ENCODE data around the gene TEAD1.

Gene TEAD1

DNA sequence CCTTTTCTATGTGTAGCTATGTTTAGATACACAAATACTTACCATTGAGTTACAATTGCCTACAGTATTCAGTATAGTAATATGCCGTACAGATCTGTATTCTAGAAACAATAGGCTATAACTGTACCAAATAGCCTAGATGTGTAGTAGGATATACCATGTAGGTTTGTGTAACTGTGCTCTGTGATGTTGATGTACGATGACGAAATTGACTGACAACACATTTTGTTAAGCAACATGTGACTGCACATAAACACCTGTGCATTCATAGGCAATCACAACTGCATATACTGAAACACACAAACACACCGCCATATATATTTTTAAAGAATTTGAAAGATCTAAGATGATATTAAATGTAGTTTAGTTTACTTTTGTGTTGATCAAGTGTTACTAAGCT, 60.4 kb downstream of the TEAD1 start:
- H3K27ac ChIP-seq, result no peak overlapping the region
- TF ChIP-seq ZFX (IDR thresholded peaks at IDR 0.05; ENCODE audit: borderline replicate concordance), result no peak
- TF ChIP-seq, protein P1, sequence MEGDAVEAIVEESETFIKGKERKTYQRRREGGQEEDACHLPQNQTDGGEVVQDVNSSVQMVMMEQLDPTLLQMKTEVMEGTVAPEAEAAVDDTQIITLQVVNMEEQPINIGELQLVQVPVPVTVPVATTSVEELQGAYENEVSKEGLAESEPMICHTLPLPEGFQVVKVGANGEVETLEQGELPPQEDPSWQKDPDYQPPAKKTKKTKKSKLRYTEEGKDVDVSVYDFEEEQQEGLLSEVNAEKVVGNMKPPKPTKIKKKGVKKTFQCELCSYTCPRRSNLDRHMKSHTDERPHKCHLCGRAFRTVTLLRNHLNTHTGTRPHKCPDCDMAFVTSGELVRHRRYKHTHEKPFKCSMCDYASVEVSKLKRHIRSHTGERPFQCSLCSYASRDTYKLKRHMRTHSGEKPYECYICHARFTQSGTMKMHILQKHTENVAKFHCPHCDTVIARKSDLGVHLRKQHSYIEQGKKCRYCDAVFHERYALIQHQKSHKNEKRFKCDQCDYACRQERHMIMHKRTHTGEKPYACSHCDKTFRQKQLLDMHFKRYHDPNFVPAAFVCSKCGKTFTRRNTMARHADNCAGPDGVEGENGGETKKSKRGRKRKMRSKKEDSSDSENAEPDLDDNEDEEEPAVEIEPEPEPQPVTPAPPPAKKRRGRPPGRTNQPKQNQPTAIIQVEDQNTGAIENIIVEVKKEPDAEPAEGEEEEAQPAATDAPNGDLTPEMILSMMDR (IDR thresholded peaks at IDR 0.05), result no peak

DNA sequence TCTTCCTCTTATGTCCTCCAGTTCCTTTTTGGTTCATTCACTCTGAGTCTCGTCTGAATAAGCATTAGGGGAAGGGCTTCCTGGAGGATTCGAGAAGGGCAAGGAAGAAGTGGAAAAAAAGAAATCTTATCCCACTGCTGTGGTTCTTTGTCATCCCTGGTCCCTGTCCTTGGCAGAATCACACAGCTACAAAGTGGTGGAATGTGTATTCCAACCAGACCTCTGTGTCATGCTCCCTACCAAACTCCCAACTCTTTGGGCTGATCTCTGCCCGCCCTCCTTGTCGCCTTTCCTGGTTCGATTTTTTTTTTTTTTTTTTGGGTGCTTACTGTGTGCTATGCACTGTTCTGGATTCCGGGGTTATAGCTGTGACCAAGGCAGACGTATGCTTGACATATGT, 61.0 kb downstream of the TEAD1 start:
- TF ChIP-seq, protein P1 (IDR thresholded peaks at IDR 0.05), result no peak
- TF ChIP-seq ZFX (IDR thresholded peaks at IDR 0.05; ENCODE audit: borderline replicate concordance), result no peak

DNA sequence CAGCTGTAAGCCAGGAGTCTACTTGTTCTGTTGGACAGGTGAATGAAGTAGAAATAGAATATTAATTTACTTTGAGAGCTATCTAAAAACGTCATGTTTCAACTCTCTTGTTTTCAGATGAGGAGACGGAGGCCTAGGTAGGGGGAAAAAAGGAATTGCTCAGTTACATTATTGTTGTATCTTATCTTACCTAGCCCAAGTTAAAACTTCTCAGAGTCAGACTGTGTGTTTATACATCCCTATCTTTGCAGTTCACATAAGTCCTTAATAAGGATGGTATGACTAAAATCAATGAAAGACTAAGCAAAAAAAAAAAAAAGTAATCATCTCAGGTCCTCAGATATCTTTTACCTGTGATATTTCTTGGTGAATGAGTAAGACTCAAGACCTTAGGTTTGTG, 62.8 kb downstream of the TEAD1 start:
- no peak overlapping the region for H3K27ac ChIP-seq
- TF ChIP-seq, protein P1 (IDR thresholded peaks at IDR 0.05), result no peak
- TF ChIP-seq ZFX (IDR thresholded peaks at IDR 0.05; ENCODE audit: borderline replicate concordance), result no peak

More for the DNA sequence above, 61.0 kb downstream of the TEAD1 start:
- no peak overlapping the region for H3K27ac ChIP-seq

DNA sequence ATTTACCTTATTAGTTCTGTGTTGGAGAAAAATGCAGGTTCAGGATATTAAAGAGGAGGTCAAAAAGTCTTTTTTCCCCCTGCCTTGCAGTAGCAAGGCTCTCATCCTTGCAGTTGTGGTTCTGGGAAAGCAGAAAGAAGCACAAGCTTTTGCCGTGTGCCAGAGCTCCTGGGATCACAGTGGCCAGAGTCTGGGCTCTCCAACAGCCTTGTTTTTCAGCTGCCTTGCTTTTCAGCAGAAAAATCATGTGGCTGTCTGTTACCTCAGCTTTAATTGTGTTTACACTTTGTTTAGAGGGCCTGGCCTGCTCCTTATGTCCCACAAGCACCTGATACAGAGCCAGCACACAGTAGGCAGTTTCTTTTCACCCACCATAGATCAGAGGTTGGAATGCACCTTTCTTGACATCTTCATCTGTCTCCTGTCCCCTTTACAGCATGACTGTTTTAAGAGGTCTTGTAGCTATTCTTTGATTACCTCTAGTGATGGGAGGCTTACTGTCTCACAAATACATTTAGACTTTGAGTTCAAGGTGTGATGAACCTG, 67.5 kb downstream of the TEAD1 start:
- no peak for TF ChIP-seq ZFX (IDR thresholded peaks at IDR 0.05; ENCODE audit: borderline replicate concordance)
- TF ChIP-seq, protein P1 (IDR thresholded peaks at IDR 0.05), result no peak
- H3K27ac ChIP-seq, result no peak overlapping the region

DNA sequence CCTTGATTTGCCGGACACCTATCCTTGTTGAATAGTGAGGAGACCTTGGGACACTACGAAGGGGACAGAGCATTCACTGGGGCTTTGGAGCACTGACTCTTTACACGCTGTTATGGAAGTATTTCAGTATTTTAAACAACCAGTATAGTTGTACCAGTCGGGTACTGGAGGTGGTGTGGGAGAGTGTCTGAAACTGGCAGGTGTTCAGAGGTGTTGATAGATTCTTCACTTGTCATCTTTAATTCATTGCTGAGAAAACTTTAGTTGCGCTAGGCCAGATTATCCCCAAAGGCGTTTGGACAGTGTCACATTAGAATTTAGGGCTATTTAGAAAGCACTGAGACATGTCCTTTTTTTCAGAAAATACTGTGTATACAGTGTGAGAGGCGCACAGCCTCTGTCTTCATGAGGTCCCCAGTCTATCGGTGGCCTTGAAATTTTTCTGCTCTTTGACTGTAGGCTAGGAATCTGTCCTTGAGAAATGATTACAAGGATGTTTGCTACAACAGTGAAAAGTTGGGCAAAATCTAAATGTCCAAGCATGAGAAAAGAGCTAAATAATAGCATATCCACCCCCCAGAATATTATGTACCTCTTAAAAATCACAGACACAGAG, 69.7 kb downstream of the TEAD1 start:
- no peak overlapping the region for H3K27ac ChIP-seq
- TF ChIP-seq, protein P1 (IDR thresholded peaks at IDR 0.05), result no peak
- no peak for TF ChIP-seq ZFX (IDR thresholded peaks at IDR 0.05; ENCODE audit: borderline replicate concordance)

DNA sequence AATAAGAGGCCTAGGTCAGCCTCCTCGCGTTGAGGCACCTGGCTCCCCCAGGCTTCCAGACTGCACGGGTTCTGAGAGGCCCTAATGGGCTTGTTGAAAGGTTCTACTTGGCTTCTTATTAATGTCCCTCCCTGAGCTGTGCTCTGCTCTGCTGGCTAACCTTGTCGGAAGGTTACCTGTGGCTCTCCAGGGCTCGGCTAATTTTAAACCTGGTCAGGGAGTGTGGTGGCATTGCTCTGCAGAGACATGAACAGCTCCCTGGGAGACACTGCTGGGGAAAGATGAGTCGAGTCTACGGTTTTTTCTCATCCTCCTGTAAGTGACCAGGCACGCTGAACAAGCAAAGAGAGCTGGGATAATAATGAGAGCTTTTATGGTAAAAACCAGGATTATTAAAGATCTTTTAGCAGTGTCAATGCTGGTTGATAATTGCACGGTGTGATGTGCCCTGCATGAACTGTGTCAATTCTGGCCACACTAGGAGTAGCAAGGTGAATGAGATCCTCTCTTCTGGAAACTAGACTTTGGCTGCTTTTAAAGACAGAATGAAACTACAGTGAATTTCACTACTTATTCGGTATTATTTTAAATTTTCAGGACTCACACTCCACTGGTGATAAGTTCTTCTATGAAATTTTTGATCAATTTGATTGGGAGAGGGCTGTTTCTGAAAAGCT, 70.7 kb downstream of the TEAD1 start:
- no peak overlapping the region for H3K27ac ChIP-seq
- no peak for TF ChIP-seq ZFX (IDR thresholded peaks at IDR 0.05; ENCODE audit: borderline replicate concordance)
- TF ChIP-seq, protein P1 (IDR thresholded peaks at IDR 0.05), result no peak

DNA sequence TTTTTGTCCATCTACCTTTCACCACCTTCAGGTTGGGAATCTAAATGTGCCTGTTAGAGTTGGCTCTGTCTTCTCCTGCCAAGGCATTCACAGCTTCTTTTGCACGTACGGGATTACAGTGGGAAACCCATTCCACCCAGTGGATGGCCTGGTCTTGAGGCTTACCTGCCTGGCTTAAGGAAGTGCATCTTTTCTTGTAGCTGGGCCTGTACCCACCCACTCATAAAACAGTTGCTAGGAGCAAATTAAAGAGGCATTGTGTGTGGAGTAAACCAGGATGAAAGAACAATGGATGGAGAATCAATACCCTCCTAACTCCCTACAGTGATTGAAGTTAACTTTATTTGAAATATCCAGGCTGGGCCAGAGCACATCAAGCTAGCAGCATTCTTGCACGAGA, 71.6 kb downstream of the TEAD1 start:
- TF ChIP-seq, protein P1 (IDR thresholded peaks at IDR 0.05), result no peak
- no peak for TF ChIP-seq ZFX (IDR thresholded peaks at IDR 0.05; ENCODE audit: borderline replicate concordance)
- no peak overlapping the region for H3K27ac ChIP-seq

Data from 22Rv1 (cell line).